ENCODE results near the gene IFITM2.

Gene IFITM2

DNA sequence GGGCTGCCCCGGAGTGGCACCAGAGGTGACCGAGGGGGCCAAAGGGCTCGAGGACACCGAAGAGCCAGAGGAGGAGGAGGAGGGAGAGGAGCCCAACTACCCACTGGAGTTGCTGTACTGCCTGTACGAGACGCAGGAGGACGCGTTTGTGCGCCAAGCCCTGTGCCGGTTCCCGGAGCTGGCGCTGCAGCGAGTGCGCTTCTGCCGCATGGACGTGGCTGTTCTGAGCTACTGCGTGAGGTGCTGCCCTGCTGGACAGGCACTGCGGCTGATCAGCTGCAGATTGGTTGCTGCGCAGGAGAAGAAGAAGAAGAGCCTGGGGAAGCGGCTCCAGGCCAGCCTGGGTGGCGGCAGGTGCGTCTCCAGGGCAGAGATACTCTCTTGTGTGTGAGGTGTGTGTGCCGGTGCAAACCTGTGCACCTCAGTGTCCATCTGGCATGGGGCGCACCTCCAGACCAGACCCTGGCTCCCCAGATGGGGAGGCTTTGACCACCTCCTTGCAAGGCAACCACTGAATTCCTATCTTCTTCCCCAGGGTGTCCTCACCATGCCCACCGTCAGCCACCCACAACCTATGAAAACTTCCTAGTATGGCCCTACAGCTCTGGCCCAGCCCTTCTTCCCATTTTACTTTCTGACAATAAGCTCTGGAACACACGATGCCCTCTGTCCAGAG lies 26.0 kb upstream of the IFITM2 start:
- DNase-seq, result peak in 1 of 2 donors; percentile 2

DNA sequence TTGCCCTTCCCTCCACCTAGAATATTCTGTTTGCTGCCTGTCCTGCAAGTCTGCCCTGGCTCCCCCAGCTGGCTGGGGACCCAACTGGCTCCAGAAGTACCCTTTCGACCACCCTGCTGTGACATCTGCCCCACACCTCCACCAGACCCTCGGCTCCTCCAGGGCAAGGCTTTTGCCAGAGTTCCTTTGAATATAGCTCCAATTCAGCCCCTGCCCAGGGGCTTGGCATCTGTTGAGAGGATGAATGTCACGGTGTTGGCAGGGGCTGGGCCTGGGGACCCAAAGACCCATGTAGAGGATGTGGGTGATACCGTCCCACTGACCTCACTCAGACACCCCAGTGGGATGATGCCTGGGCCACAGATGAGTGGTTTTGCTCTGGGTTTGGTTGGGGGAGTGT lies 25.4 kb upstream of the IFITM2 start:
- DNase-seq, result peak in 1 of 2 donors; percentile 8

DNA sequence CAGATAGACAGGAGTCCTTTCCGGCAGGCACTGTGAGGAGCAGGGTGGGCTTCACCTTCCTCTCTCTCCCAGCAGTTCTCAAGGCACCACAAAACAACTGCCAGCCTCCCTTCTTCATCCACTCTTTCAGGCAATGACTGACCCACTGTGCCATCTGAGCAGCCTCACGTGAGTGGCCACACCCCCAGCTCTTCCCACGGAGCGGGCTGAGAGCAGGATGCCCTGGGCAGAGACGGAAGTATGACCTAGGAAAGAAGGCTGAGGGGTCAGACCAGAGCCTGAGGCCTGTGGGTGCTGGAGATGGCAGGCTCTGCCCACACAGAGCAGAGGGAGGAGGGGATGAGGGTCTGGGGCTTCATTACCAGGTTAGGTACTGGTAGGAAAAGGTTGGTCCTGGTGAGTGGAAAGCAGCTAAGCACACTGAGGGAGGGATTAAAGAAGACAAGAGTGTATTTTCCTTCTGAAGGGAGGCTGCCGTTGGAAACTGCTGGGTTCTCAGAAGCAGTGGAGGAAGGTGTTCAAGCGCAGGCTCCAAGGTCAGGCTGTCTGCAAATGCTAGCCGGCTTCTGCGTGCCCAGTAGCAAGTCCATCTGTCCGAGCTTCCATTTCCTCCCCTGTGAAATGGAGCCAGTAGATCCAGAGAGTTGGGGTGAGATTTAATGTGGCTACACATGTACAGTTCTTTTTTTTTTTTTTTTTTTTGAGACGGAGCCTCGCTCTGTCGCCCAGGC lies 24.8 kb upstream of the IFITM2 start:
- DNase-seq, result peak in 1 of 2 donors; percentile 9

DNA sequence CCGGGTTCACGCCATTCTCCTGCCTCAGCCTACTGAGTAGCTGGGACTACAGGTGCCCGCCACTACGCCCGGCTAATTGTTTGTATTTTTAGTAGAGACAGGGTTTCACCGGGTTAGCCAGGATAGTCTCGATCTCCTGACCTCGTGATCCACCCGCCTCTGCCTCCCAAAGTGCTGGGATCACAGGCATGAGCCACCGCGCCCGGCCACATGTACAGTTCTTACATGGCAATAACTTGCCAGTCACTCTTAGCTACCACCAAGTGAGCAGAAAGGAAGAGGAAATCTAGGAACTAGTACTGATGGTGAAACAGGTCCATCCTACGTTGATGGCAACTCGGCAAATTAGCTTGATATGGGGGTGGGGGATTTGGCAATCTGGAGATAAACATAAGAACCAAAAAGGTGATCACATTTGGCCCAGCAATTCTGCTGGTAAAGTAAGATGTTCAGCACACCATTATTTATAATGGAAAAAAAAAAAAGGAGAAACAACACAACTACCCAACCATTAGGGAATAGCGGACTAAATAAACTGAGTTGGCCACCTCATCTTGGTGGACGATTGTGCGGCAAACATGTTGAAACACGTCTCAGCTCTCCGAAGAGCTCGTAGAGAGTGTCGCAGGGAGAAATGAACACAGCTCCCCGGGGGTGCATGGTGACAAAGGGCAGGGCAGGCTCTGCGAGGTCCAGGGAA lies 24.1 kb upstream of the IFITM2 start:
- peak in 1 of 2 donors; percentile 3 for DNase-seq

DNA sequence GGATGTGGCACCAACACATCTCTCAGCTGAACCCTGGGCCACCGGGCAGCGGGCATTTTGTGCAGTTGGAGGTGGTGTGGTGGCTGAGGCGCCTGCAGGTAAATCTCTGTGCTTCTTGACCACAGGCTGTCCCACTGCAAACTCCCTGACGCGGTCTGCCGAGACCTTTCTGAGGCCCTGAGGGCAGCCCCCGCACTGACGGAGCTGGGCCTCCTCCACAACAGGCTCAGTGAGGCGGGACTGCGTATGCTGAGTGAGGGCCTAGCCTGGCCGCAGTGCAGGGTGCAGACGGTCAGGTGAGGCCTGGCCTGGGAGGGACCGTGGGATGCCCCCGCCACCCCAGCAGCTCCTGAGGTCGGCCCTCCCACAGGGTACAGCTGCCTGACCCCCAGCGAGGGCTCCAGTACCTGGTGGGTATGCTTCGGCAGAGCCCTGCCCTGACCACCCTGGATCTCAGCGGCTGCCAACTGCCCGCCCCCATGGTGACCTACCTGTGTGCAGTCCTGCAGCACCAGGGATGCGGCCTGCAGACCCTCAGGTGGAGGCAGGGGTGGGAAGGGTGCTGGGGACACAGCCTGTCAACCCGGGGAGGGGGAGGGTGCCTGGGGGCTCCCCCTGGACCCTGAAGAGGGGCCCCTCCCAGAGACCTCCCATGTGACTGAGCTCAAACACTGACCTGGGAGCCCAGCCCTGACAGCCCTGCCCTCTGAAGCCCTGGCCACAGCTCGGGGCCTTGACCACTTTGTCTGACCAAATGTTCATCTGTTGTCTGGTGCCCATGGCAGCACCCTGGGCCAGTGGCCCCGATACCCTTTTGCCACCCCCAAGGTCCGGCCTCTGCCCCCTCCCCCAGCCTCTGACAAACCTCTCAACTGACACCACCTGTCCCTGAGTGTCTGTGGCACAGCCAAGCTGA lies 23.3 kb upstream of the IFITM2 start:
- peak in 1 of 2 donors; percentile 9 for DNase-seq

DNA sequence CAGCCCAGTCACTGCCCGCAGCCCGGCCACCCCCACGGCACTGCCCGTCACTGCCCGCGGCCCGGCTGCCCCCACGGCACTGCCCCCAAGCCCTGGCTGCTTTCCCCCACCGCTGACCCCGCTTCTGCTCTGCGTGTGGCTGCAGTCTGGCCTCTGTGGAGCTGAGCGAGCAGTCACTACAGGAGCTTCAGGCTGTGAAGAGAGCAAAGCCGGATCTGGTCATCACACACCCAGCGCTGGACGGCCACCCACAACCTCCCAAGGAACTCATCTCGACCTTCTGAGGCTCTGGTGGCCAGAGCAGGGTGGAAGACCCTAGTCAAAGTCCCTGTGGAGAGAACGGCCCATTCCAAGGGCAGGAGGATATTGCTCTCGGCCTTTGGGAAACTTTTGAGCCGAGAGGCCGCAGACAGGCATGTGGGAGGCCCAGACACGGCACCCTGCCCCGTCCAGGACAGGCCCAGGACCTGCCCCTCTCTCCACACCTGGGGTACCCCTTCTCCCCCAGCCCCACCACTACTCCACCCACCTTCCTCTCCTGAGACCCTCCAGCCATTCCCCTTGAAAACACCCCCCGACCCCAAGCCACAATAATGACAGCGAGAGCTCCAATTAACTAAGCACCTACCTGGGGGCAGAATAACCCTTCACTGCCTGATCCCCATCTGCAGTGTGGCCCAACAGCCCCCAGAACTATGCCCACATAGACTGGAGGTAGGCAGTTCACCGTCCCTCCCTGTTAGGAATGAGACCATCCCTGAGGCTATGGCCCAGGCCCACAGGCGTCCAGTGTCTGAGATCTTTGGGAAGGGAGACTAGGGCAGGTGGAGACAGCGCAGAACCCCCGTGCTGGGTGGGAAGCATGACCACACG lies 22.4 kb upstream of the IFITM2 start:
- peak in 1 of 2 donors; percentile 9 for DNase-seq

DNA sequence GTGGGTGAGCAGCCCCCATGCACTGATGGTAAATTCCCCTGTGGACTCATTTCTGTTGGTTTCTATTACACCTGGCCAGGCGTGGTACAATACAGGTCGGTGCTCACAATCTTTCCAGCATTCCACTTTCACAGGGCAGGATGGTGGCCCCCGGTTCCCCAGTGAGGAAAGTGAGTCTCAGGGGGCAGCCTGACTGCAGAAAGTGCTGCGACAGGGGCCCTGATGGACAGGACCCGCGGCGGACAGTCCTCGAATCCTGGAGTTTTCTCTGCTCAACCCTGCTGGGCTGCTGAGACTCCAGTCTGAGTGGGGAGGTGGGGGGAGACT lies 21.8 kb upstream of the IFITM2 start:
- peak in 1 of 2 donors; percentile 7 for DNase-seq

DNA sequence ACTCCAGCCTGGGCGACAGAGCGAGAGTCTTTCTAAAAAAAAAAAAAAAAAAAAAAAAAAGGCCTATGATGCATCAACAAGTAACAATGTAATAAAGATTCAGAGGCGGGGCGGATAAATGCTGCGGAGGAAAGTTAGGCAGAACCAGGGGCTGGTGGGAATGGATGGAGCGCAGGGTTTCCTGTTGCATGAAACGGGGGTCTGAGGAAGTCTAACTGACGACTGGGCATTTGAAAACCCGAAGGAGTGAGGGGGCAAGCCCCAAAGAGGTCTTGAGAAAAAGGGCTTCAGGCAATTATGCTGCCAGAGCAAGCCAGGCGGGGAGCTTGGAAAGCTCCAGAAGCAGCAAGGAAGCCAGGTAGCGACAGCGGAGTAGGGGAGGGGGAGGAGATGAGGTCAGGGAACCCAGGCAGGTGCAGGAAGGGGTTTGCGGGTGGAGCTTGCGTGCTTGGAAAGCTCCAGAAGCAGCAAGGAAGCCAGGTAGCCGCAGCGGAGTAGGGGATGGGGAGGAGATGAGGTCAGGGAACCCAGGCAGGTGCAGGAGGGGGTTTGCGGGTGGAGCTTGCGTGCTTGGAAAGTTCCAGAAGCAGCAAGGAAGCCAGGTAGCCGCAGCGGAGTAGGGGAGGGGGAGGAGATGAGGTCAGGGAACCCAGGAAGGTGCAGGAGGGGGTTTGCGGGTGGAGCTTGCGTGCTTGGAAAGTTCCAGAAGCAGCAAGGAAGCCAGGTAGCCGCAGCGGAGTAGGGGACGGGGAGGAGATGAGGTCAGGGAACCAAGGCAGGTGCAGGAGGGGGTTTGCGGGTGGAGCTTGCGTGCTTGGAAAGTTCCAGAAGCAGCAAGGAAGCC lies 20.4 kb upstream of the IFITM2 start:
- DNase-seq, result peak; percentile 77 to 80

DNA sequence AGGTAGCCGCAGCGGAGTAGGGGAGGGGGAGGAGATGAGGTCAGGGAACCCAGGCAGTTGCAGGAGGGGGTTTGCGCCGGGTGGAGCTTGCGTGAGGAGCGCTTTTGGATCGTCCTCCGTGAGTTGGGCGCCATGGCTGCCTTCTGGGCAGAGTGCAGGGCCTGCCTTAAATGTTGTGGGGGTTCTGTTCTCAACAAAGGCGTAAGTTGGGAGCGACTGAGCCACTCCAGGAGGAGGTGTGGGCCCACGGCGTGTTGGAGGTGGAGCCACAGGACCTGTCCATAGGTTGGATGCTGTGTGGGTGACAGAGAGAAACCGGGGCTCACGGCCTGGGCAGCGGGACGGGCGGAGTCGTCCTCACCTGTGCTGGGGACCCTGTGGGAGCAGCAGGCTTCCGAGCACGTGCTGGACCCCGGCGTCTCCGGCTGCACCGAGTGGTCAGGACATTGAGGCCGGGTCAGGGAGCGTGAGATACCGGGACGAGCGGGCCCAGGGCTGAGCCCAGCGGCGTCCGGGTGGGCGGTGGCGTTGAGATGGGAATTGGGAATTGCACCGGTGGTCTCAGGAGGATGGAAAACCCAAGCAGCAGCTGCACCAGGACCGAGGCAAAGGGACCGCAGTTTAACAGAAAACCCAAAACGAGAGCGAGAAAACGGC lies 19.7 kb upstream of the IFITM2 start:
- peak in 1 of 2 donors; percentile 11 for DNase-seq

DNA sequence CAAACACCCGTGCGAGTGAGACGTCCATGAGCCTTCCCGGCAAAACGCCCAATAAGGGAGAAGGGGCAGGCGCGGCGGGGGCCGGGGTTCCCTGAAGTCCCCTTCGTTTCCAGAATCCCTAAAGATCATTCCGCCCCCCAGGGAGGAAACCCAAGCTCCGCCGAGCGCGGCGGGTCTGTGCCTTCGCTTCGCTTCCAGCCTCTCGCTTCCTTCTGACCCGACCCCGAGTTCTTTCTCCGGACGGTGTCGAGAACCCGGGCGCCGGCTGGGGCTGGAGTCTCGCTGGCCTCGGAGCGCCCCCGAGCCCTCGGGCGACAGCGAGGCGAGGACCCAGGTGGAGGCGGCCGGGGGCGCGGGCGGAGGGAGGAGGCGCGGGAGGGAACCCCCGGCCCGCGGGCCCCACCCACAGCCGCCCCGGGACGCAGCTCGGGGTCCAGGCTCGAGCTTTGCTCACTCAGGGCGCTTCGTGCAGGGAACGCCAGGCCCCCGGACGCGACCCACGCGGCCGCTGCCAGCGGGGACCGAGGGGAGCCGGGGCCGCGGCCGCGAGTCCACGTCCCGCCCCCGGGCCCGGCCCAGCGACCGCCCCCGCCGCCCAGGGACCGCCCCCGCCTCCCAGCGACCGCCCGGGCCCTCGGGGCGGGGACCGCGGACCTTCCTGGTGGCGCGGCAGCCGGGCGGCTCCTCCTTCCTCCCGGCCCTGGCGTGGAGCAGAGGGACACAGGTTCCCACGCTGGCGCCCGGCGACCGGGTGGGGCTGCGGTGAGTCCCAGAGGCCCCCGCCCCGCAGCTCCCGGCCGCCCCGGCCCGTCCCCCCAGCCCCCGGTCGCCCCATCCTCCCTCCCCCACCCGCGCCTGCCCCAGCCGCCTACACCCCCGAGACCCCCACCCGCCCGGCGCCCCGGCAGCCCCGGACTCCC lies 18.9 kb upstream of the IFITM2 start, which contains the start of gene PGGHG:
TSS of gene PGGHG (plus strand) at position 649 of the 920 bp plus-strand sequence. CDS start 691 bp downstream, outside the sequence.
- DNase-seq, result peak; percentile 47 to 63

DNA sequence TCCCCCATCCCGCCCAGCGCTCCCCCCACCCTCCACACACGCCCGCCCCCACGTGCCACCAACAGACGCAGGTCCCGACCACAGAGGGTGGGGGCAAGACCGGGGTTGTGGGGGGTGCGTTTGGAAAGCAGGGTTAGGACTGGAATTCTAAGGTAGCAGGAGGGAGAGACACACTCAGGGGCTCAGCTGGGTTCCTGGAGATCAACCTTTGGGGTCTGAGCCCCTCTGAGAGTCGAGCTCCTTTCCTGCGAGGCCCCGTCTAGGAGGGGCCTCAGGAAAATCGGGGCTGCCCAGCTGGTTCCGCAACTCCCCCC lies 18.3 kb upstream of the IFITM2 start:
- DNase-seq, result peak; percentile 33 to 34

DNA sequence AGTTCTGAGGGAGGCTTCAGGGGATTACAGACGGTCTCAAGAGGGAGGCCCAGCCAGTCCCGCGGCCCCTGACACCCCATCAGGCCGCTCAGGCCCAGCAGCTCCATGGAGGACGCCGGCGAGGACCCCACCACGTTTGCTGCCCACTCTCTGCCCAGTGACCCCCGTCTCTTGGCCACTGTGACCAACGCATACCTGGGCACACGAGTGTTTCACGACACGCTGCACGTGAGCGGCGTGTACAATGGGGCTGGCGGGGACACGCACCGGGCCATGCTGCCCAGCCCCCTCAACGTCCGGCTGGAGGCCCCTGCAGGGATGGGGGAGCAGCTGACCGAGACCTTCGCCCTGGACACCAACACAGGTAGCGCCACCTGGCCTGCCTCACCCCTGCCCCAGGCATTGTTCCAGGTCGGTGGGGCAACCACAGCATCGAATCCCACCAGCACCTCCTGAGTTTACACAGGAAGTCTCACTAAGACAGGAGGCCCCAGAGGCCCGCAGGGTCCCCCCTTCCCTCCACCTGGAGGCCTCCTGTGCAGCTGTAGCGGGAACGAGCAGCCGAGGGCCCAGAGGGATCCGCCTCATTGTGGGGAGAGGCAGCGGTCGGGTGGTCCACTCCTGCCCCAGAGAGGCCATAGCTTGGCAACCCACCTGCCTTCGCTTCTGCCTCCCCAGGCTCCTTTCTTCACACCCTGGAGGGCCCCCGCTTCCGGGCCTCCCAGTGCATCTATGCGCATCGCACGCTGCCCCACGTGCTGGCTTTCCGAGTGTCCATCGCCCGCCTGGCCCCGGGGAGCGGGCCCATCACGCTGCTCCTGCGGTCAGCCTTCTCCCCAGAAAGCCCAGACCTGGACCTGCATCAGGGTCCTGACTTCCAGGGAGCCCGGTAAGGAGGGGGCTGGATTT lies 17.6 kb upstream of the IFITM2 start:
- DNase-seq, result no peak

DNA sequence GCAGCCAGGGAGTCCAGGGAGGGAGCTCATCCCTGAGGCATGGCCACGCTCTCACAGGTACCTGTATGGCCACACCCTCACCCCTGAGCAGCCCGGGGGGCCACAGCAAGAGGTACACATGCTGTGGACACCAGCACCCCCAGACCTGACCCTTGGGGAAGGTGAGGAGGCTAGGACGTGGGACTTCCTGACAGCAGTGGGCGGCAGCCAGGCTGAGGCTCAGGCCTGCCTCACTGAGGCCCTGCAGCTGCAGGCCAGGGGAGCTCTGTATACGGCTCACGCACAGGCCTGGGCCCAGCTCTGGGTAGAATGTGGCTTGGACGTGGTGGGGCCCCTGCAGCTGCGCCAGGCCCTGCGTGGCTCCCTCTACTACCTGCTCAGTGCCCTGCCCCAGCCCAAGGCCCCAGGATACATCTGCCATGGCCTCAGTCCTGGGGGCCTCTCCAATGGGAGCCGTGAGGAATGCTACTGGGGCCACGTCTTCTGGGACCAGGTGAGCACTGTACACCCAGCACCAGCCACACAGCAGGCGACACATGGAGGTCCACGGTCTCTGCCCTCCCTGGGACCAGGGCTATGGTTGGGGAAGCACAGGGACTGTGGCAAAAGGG lies 16.9 kb upstream of the IFITM2 start:
- no peak for DNase-seq

DNA sequence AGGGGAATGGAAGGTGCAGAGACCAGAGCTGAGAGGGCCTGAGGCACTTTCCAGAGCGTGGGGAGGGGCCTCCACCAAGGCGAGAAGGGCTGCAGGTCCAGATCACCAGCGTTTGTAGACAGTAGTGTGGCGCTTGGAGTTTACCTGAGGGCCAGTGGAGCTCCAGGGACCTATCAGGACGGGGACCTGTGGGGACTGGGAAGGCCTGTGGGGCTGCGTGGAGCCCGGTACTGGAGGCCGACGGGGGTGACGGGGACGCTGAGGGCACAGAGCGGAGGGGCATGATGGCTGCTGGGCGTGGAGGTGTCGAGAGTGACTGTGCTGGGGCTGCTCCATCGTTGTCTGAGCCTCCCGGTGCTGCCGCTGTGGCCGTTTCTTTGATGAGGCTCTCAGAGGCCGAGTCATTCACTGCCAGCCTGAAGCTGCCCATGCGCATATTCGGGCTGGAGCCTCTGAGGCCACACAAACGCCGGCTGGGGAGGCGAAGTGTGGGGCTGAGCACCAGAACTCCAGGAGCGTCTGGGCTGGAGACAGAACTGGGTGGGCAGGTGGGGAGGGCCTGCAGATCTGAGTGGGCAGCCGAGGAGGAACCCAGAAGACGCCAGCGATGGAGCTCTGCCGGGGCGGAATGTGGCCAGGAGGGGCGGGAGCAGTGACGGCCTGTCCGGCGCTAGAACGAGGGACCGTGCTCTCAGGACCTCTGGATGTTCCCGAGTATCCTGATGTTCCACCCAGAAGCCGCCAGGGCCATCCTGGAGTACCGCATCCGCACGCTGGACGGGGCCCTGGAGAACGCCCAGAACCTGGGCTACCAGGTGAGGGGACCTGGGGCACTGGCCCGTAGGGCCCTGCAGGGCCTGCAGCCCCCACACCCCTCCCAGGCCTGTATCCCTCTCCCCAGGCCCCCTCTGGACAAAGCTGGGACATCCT lies 16.1 kb upstream of the IFITM2 start:
- no peak for DNase-seq

DNA sequence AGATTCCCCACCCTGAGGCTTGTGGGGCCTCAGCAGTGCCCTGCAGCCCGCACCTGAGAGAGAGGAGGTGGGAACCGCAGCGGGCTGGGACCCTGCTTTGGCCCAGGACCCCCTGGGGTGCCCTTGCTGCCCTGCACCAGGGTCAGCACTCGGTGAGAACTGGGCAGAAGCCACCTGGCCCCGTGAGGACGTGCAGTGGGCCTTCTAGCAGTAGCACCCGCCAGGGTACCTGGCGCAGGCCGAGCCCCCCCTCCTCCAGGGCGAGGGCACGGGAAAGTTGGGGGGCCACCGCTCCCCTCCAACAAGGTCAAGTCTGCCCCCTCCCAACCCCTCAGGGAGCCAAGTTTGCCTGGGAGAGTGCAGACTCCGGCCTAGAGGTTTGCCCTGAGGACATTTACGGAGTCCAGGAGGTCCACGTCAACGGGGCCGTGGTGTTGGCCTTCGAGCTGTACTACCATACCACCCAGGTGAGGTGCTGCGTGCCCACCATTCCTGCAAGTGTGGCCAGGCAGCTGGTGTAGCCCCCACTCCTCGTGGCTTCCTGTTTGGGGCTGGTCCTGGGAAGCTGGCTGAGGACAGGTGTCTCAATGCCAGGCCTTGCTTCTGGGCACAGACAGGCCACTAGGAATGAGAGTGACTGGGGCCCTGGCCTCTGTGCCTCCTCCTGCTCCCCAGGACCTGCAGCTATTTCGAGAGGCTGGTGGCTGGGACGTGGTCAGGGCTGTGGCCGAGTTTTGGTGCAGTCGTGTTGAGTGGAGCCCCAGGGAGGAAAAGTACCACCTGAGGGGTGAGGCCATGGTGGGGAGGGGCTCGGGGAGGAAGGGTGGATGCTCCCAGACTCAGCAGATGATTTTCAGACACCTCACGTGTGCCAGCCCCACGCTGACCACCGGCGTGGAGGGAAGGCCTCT lies 15.2 kb upstream of the IFITM2 start:
- DNase-seq, result no peak

Measured in CD4-positive, alpha-beta T cell treated with Interleukin-4 for 1 hour (primary cell).